HG03439 (cell line): ENCODE data around the gene EED.

Experiments used
- ATAC-seq: cut with Tn5 transposase; IDR thresholded peaks from one replicate; pipeline ENCODE4 v1.9.1; 2021; ENCODE audit warnings: mild to moderate bottlenecking, moderate library complexity; ENCODE audit not compliant: unreplicated experiment

EED gene

DNA sequence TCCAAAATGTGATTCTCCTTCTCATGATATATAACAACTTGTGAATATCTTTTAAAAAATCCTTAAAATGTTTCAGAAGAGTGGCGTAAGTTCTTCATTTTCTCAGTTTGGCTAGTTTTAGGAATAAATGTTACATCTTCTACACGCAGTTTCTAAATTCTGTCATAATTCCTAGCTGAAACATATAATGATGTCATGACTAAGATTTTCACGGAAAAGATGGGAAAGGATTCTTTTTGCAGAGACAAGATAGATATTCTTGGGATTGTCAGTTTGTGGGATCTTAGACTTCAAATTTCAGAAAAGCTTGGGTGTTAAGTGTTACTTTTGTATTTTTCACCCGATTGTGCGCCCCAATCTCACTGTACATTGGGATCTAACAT lies 1.7 kb downstream of the EED start:
- ATAC-seq, result no peak

DNA sequence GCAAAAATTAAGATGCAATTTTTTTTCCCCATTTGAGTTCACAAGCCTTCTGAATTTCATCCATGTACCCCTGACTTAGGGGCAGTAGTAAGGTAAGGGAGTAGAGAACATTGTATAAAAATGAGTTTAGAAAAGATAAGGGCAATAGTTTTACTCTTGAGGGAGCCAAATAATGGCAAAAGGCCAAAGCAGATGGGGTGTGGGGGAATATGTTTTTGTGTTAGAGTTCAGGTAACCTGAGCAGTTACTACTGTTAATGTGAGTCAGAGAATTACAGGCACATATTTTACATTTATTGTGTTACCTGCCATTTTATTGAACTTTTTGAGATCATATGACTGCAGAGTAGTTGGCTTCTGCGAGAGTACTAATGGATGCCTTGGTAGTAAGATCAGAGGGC lies 3.1 kb downstream of the EED start:
- no peak for ATAC-seq

DNA sequence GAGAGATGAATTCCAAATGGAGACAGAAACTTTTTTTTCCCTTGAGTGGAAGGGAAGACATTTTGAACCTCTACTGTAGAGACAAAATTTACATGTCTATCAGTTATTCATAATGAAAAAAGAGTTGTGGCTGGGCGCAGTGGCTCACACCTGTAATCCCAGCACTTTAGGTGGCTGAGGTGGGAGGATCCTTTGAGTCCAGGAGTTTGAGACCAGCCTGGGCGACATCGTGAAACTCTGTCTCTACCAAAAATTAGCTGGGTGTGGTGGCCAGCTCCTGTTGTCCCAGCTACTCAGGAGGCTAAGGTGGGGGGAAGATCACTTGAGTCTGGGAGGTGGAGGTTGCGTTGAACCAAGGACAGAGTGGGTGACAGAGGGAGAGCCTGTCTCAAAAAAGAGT lies 4.1 kb downstream of the EED start:
- ATAC-seq, result no peak

DNA sequence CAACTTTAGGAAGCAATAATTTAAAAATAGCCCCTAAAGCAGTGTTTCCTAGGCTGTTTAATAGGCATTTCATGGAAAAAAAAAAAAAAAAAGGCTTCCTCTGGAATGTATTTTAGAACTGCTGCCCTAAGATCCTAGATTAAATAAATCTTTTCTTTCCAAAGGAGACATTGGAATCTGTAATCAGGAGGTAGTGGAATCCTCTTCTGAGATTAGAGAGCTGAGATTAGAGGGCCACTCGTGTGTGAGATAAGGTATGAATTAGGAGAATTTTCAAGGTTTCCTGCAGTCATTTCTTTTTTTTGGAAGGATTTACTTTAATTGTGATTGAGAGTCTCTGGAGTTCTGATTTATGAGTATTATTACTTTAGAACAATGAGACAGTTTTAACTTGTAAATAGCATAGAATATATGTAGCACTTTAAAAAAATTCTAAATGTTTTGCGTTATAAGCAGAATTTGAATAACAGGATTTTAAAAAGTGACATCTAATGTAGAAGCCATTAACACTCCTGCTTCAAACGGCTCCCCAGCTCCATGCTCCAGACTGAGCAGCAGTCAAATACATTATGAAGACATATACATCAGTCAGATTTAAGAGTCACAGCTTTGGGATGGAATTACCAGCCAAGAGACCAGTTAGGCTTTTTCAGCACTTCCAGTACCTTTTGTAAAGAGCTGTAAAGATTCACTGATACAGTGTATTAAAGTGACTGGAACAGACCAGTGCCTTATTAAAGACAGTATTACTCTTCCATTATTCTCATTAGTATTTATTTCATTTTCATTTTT lies 5.0 kb downstream of the EED start:
- ATAC-seq, result no peak

DNA sequence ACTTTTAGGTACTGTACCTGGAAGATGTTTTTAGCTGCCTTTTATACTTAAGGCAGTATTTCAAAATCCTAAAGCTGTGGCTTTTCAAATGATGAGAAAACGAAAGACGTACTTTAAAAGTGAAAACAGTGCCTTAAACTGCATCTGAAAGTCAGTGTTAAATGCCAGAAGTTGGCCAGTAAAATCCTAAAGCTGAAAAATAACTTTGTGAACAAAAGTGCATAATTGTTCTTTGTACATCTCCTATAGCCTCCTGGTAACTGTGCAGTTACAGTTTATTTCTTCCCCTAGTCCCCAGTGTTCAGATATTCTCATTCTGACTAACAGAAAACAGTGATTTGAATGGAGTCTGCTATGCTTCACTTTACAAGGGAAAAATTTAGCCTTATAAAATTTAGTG lies 6.8 kb downstream of the EED start:
- ATAC-seq, result no peak

DNA sequence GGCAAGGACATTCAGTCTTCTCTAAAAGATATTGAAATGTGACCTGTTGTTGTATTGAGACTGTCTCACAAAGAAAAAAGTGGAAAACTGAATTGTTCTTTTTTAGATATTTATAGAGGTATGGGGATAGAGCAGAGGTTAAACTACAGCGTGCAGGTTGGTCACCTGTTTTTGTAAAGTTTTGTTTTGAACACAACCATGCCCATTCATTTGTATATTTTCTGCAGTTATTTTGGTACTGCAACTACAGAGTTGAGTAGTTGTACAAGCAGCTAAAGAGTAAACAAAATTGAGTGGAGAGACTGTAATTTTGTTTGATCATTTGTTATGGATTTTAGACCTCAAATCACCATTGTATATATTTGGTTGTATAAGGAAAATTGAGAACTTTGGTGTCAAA lies 11.3 kb downstream of the EED start:
- ATAC-seq, result peak; percentile 94

DNA sequence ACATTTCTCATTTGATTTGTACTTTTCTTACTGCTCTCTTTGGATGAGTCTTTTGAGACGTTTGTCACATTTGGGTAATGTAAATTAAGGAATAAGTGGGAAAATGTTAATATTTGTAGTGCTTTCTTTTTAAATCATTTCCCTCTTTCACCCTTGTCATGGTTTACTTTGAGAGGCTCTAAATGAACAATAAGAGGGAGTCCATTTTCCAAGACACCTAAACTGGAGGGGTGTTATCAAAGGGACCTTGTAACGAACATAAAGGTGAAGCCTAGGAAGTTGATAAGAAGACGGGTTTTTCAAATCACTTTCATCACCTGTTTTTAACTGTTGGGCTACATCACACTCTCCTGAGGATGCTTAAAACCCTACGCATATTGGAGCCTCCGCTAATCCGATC lies 12.1 kb downstream of the EED start:
- ATAC-seq, result no peak

DNA sequence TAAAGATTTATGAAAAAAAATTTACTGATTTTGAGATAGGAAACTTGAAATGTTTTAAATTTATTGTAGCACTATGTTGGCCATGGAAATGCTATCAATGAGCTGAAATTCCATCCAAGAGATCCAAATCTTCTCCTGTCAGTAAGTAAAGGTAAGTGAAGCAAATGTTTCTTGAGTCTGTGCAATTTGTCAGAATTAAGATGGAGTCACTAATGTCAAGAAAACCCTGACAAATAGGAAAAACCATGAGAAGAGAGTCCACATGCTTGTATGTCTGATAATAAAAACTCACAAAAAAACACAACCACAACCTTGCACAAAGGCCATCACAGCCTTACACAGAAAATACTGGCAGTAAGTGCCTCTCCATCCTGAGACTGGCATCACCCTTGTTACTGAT lies 12.9 kb downstream of the EED start:
- ATAC-seq, result no peak

DNA sequence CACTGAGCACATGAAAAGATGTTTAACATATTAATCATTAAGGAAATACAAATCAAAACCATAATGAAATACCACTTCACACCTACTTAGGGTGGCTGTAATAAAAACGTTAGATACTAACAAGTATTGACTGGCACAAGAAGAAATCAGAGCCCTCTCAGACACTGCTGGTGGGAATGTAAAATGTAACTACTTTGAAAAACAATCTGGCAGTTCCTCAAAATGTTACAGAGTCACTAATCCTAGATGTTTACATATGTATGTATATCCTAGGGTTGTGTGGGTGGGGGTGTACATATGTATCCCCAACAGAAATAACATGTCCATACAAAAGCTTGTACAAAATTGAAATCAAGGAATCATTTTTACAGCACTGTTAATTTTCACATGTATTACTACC lies 15.2 kb downstream of the EED start:
- ATAC-seq, result no peak

DNA sequence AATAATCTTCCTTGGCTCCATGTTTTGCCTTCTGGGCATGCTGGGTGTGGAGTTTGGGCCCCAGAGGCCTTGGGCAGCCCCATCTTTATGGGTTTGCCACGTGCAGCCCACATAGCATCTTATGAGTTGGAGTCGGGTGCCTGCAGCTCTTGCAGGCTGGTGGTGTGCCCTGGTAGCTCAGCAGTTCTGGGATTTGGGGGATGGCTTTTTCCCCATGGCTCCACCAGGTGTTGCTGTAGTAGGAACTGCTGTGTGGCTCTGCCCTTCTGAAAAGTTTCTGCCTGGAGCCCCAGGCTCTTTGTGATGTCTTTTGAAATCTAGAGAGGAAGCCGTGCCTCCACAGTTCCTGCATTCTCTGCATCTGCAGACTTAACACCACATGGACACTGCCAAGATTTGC lies 16.8 kb downstream of the EED start:
- no peak for ATAC-seq

DNA sequence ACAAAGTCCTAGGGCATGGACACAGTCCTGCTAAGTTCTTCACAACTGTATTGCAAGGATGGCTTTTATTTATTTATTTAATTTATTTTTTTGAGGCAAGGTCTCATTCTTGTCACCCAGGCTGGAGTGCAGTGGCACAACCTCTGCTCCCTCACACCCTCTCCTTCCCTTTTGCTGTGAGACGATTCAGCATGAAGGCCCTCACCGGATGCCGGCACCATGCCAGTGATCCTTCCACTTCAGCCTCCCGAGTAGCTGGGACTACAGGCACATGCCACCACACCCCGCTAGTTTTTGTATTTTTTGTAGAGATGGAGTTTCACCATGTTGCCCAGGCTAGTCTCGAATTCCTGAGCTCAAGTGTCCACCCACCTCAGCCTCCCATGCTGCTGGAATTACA lies 17.8 kb downstream of the EED start:
- ATAC-seq, result no peak

DNA sequence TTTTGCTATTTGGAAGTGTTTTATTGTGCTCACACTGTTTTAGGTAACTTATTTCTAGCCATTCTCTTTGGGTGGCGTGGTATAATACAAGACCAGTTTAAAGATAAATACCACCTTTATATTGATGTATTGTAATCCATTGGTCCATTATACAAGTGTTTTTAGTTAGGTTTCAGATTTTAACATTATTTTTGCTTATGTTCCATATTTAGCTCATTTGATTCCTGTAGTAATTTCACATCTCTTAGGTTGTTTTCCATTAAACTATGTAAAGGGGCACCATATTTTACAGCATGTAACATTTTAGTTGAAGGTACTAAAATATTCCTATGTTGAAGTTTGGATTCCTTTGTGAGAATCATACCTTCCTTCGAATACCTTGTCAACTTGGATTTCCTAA lies 20.1 kb downstream of the EED start:
- ATAC-seq, result no peak

DNA sequence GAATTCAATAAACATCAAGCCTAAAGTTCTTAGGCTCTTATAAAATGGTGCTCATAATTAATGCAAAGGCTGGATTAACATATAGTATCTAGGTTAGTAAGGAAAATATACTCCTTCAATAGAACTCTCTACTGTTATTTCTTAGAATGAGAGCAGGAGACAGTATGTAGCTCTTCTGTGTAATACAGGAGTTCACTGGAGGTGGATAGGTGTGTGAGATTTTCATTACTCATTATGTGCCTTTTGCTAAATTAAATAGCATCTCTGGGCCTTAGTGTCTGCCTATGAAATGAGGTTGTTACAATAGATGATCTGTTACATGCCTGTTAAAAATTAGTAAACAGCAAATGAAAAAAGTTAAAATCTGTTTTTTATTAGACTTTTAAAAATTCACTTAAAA lies 20.6 kb downstream of the EED start:
- no peak for ATAC-seq

DNA sequence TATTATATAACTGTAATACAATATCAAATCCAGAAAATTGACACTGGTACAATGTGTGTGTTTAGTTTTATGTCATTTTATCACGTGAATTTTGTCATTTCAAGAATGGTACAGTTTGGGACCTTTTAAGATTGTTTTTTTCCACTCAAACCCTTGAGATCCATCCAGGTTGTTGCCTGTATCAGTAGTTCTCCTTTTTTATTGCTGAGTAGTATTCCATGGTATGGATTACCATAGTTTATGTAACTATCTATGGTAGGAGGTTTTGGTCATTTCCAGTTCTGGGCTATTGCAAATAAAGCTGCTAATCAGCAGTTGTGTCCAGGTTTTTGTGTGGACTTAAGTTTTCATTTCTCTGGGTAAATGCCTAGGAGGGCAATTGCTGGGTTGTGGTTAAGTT lies 25.1 kb downstream of the EED start:
- no peak for ATAC-seq

DNA sequence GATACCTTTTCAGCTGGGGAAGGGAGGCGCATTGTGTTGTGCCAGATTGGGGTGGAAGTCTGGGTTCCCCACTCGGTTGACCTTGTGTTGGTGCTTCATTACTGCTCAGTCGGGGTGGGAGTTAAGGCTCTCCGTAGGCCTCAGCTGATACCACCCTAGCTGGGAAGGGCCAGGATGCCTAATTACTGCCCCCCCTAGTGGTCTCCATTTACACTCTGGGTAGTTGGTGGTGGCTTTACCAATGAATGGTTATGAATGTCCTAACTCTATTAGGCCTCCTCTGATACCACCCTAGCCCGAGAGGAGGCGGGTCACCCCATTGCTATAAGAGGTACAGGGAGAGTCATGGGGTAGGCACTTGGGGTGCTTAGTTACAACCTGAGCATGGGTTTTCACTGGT lies 29.9 kb downstream of the EED start:
- no peak for ATAC-seq

DNA sequence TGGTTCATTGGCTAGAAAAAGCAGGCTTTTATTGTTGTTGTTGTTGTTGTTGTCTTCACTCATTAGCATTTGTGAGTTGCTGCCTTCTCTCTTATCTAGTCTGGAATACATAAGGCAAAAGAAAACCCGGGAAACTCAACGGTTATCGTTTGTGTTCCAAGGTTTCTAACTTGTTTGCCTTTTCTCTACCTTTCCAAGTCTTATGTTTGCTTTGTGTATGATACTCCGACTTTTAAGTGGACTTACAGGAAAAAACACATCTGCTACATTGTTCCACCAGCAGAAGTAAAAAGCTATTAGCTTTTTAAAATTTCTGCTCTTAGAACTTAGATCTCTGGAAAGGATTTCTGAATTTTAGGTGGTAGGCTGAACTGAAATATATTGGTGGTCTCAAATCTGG lies 30.4 kb downstream of the EED start:
- ATAC-seq, result no peak

DNA sequence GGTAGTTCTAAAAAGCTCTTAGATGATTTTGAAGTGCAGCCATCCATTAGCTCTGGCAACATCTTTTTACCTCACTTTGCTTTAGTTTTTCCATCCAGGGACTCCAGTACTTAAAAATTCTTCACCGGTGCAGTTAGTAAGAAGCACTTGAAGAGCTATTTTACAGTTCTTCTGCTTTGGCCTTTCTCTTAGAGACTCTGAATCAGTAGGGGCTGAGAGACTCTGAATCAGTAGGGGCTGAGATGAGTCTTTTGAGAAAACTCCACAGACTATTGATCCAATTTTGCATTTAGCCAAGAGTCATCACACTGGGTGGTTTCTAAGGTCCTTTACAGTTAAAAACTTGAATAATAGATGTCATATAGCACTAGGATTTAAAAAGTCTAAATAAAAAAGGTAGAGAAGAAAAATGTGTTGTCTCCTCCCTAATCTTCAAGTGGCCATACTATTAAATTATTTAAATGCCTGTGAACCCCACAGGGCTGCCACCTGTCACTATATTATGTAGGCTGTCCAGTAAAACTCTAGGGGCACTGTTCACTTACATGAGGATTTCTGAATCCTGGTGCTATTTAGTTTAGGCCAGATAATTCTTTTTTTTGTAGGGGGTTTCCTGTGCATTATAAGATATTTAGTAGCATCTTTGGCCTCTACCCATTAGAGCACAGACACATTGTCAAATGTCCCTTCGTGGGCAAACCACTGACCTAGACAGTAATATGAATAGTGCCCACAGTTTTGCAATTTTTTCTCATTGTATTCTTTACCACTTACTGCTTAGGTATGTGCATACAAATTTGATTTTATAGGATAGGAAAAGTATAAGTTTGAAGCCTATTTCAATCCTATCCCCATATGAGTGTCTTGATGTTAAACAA lies 31.2 kb downstream of the EED start:
- no peak for ATAC-seq

DNA sequence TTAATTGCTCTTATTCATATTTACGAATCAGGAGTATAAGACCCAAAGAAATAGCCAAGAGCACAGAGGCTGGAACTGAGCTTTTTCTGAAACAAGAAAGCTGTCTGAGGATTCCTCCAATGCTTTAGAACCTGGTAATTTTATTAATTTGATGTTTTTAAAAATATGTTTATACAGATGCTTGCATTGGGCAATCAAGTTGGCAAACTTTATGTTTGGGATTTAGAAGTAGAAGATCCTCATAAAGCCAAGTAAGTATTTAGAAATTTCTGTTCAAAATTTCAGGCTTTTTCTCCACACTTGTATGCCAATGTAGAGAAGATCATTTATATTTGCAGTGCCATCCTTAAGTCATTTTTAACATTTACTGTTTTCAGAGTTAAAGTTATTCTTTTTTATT lies 33.2 kb downstream of the EED start:
- no peak for ATAC-seq

DNA sequence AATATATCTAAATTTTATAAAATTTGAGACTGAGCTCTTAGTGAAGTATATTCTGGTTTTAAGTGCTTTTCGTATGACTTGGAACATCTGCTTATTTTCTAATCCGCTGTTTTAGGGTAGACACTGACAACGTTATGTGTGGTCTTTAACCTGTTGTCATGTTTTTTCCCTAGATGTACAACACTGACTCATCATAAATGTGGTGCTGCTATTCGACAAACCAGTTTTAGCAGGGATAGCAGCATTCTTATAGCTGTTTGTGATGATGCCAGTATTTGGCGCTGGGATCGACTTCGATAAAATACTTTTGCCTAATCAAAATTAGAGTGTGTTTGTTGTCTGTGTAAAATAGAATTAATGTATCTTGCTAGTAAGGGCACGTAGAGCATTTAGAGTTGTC lies 33.7 kb downstream of the EED start:
- no peak for ATAC-seq

DNA sequence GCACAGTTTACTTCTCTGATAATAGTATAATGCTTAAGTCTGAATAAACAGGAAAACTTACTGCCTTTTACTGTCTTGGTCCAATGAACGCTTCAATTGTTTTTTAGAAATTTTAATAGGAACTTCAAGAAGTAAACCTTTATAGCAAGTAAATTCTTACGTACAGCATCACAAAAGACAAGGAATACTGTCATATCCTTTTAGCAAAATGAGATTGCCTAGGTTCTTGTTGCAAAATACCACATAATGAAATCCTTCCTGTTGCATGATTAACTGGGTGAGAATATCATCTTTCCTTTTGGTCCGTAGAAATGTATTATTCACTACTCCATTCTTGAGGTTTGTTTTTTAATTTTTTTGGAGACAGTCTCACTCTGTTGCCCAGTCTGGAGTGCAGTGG lies 35.2 kb downstream of the EED start:
- ATAC-seq, result no peak

DNA sequence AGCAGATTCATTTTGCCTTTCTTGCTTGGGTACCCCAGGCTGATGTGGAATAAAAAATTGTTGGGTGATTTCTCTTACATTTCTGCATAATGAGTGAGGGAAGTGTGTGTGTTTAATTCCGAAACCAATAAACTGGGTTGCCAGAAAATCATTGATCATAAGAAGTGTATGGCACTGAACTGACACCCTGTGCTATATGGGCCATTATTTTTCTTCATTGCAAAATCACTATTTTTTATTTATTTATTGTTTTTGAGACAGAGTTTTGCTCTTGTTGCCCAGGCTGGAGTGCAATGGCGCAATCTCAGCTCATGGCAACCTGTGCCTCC lies 42.9 kb downstream of the EED start:
- no peak for ATAC-seq

DNA sequence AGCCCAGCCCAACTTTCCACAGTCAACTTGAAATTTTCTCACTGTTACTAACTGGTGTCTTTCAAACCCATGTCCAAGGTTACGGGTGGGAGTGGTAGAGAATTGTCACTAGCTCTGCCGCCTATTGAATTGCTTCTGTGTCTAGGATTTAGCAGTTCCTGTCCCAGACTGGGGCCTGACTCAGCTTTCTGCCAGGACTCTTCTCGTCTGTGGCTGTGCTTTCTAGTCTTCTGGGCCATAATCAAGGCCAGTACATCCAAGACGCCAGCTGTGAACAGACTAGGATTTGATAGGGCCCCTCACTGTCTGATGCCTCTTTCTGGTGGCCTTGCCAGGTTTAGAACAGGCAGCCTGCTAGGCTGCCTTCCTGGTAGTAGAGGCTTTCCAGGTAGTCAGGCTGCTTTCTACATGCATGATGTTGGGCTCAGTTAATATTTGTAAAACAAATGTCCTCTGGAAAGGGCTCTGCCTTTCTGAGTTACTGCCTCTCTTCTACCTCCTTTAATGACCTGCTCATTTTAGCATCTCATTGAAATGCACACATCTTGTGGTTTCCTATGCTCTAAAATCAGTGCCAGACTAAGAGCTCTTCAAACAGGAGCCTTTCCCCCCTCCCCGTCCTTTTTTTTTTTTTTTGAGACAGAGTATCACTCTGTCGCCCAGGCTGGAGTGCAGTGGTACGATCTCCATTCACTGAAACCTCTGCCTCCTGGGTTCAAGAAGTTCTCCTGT lies 44.4 kb downstream of the EED start:
- ATAC-seq, result no peak
